ENCODE results near the gene RAB10.

GRCh38 chr2:26179446-26179913, 145.6 kb downstream of the RAB10 start:
- TF ChIP-seq POLR2A (IDR thresholded peaks at IDR 0.05; ENCODE audit: low read depth, low read length) (no peak), POLR2AphosphoS5 (IDR thresholded peaks at IDR 0.05; ENCODE audit: low read depth, low read length) (no peak), TAF1 (IDR thresholded peaks at IDR 0.05; ENCODE audit: low read depth, low read length) (no peak)

Measured in GM12891 (cell line).